Measurements from ENCODE around the gene ERFL.

- TF ChIP-seq EP300 (IDR thresholded peaks at IDR 0.05; ENCODE audit: borderline replicate concordance in 1 of 2, low read depth in 1 of 2, low read length in 1 of 2), result no peak
- TF ChIP-seq TCF12 (IDR thresholded peaks at IDR 0.05), result no peak
- no peak for TF ChIP-seq POLR2AphosphoS5 (IDR thresholded peaks at IDR 0.05; ENCODE audit: low read depth, low read length)
- TF ChIP-seq CTCF (IDR thresholded peaks at IDR 0.05), result no peak
- no peak for TF ChIP-seq NFIC (IDR thresholded peaks at IDR 0.05; ENCODE audit: borderline replicate concordance)
- TF ChIP-seq CHD2 (IDR thresholded peaks at IDR 0.05; ENCODE audit: low read length, partially characterized antibody), result no peak
- no peak for TF ChIP-seq SIN3A (IDR thresholded peaks at IDR 0.05; ENCODE audit: borderline replicate concordance, low read depth, low read length)
- TF ChIP-seq MAX (IDR thresholded peaks at IDR 0.05; ENCODE audit: low read depth), result no peak
- no peak for TF ChIP-seq PBX3 (IDR thresholded peaks at IDR 0.05)
- no peak for TF ChIP-seq SMC3 (IDR thresholded peaks at IDR 0.05; ENCODE audit: low read depth, low read length)
- no peak for TF ChIP-seq RAD21 (IDR thresholded peaks at IDR 0.05; ENCODE audit: low read length)
- no peak for TF ChIP-seq IRF3 (IDR thresholded peaks at IDR 0.05; ENCODE audit: low read depth, low read length)
These were observed 40.4 kb downstream of the ERFL start for GRCh38 chr19:41887711-41888382.
